ENCODE measurements around the gene VPS39. TPM values are rescaled to one million over a fixed set of nuclear protein-coding genes. Genes with fewer than 3 reads are reported as not detected.

The VPS39 gene
- total and polyA plus RNA-seq, 2 donors (not counting 3 experiments of a cell fraction or from before 2014, with no cell fraction given) = 56.5 to 56.7 TPM

- H3K36me3 ChIP-seq (ENCODE audit: control insufficient read depth in 2 of 2, extremely low read depth in 1 of 2, insufficient read depth in 2 of 2, low read length in 2 of 2) = peaks cover 22 to 69% of the 10 kb centered on the region in 2 experiments
- H3K4me1 ChIP-seq (ENCODE audit: control insufficient read depth, extremely low read depth, insufficient read depth, low read length) = no peaks in the 10 kb centered on the region
Observed at GRCh38 chr15:42165106-42165505, 43.0 kb downstream of the VPS39 start.

More at GRCh38 chr15:42165106-42165505, 43.0 kb downstream of the VPS39 start:
- Histone ChIP-seq H3K4me2 (ENCODE audit: insufficient read depth, low read length) (no peak overlapping the region), H2AFZ (ENCODE audit: low read depth, low read length) (no peak overlapping the region), H3K9me3 (replicated peaks; ENCODE audit: control insufficient read depth, insufficient read depth, low read length) (no peaks in the 10 kb centered on the region), H3K9ac (replicated peaks; ENCODE audit: extremely low read depth, insufficient read depth, low read length) (no peak overlapping the region), H3K9me1 (replicated peaks; ENCODE audit: control insufficient read depth, extremely low read depth, insufficient read depth, low read length) (no peaks in the 10 kb centered on the region), H4K20me1 (replicated peaks; ENCODE audit: control insufficient read depth, extremely low read depth, insufficient read depth, low read length) (no peaks in the 10 kb centered on the region), H3K4me3 (replicated peaks in 1 of 3; ENCODE audit: insufficient read depth in 1 of 3, low read depth in 1 of 3, low read length in 3 of 3) (no peak overlapping the region), H3K79me2 (ENCODE audit: control insufficient read depth, insufficient read depth, low read length) (no peaks in the 10 kb centered on the region), H3K27me3 (ENCODE audit: control insufficient read depth in 2 of 2, insufficient read depth in 2 of 2, low read length in 2 of 2) (no peaks in the 10 kb centered on the region), H3K27ac (ENCODE audit: insufficient read depth, low read depth, low read length) (no peak overlapping the region)
- dilution Hi-C loops (cut with MboI; ENCODE audit: extremely low pct_ligation_motif_present, low sequenced_read_pairs) = no loop called here
- no TSS peak for BruUV-seq (replicated peaks)
- intact Hi-C loops (cut with micrococcal nuclease) = no loop called here
- DNase-seq (ENCODE audit: low read depth, low spot score) (no peak), FAIRE-seq (no peak)
- no peak for TF ChIP-seq POLR2A (IDR thresholded peaks at IDR 0.05; ENCODE audit: low read depth, low read length)
- TF ChIP-seq EZH2 (IDR thresholded peaks at IDR 0.05; ENCODE audit: borderline replicate concordance, low read depth, low read length, severe bottlenecking) = no peak
- TF ChIP-seq JUN (IDR thresholded peaks at IDR 0.05; ENCODE audit: borderline replicate concordance, insufficient read depth, insufficient read length, low read depth) = no peak
- no peak for TF ChIP-seq CTCF (IDR thresholded peaks at IDR 0.05; ENCODE audit: extremely low read depth in 1 of 2, insufficient read depth in 1 of 2, low read depth in 1 of 2, low read length in 2 of 2)
- no peak for TF ChIP-seq MYC (IDR thresholded peaks at IDR 0.05; ENCODE audit: low read depth, low read length)
- TF ChIP-seq, protein P1, sequence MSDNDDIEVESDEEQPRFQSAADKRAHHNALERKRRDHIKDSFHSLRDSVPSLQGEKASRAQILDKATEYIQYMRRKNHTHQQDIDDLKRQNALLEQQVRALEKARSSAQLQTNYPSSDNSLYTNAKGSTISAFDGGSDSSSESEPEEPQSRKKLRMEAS (IDR thresholded peaks at IDR 0.05; ENCODE audit: insufficient read depth, insufficient read length) = no peak
- TF ChIP-seq GATA2 (IDR thresholded peaks at IDR 0.05; ENCODE audit: insufficient read depth, insufficient read length, low read depth, low read length) = no peak
- no peak for TF ChIP-seq POLR2AphosphoS5 (IDR thresholded peaks at IDR 0.05; ENCODE audit: insufficient read depth, low read depth, low read length)
- TF ChIP-seq FOS (IDR thresholded peaks at IDR 0.05; ENCODE audit: borderline replicate concordance, insufficient read depth, low read length) = no peak
- CTCF ChIA-PET = interaction anchor here (0.6 kb wide), 1 partner anchor 7 kb away, joined by 3 read pairs; no protein-coding TSS in a partner anchor
- POLR2A ChIA-PET = no interaction called here
